Measurements from ENCODE around the gene SPINT4. TPM values are rescaled to one million over a fixed set of nuclear protein-coding genes. Genes with fewer than 3 reads are reported as not detected.

The SPINT4 gene
- total and polyA plus RNA-seq, 2 experiments from 2014 or later = not detected

DNA sequence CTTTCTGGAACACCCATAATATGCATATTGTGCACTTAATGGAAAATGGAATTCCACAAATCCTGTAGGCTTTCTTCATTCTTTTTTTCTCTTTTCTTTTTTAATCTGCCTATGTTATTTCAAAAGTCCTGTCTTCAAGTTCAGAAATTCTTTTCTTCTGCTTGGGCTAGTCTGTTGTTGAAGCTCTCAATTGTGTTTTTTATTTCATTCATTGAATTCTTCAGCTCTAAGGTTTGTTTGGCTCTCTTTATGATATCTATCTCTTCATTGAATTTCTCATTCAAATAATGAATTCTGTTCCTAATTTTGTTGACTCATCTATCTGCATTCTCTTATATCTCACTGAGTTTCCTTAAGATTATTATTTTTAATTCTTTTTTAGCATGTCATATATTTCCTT is 10.1 kb downstream of the SPINT4 start:
- Histone ChIP-seq H3K27ac (no peak overlapping the region), H3K36me3 (no peaks in the 10 kb centered on the region), H3K27me3 (no peaks in the 10 kb centered on the region), H3K9me3 (ENCODE audit: low read depth) (no peaks in the 10 kb centered on the region), H3K4me3 (no peak overlapping the region), H3K4me1 (ENCODE audit: low read depth) (no peaks in the 10 kb centered on the region)
- DNase-seq (ENCODE audit: low read depth in 1 of 2, low spot score in 1 of 2) = no peak
- no peak for TF ChIP-seq CTCF (IDR thresholded peaks at IDR 0.05; ENCODE audit: low read depth, low read length)

GRCh38 chr20:45735552-45735951 is 13.4 kb downstream of the SPINT4 start:
- no peaks in the 10 kb centered on the region for H3K36me3 ChIP-seq
- no peak overlapping the region for H3K4me3 ChIP-seq
- no peaks in the 10 kb centered on the region for H3K27me3 ChIP-seq
- no peaks in the 10 kb centered on the region for H3K4me1 ChIP-seq (ENCODE audit: low read depth)
- TF ChIP-seq CTCF (IDR thresholded peaks at IDR 0.05; ENCODE audit: low read depth, low read length) = no peak
- DNase-seq (ENCODE audit: low read depth in 1 of 2, low spot score in 1 of 2) = no peak
- no peak overlapping the region for H3K27ac ChIP-seq
- H3K9me3 ChIP-seq (ENCODE audit: low read depth) = no peaks in the 10 kb centered on the region

- no peaks in the 10 kb centered on the region for H3K4me1 ChIP-seq (ENCODE audit: low read depth)
- H3K27me3 ChIP-seq = no peaks in the 10 kb centered on the region
- no peak for TF ChIP-seq CTCF (IDR thresholded peaks at IDR 0.05; ENCODE audit: low read depth, low read length)
- no peak overlapping the region for H3K4me3 ChIP-seq
- DNase-seq (ENCODE audit: low read depth in 1 of 2, low spot score in 1 of 2) = no peak
- H3K9me3 ChIP-seq (ENCODE audit: low read depth) = no peaks in the 10 kb centered on the region
- H3K36me3 ChIP-seq = no peaks in the 10 kb centered on the region
- no peak overlapping the region for H3K27ac ChIP-seq
Measured at GRCh38 chr20:45735988-45736387, 13.8 kb downstream of the SPINT4 start.

DNA sequence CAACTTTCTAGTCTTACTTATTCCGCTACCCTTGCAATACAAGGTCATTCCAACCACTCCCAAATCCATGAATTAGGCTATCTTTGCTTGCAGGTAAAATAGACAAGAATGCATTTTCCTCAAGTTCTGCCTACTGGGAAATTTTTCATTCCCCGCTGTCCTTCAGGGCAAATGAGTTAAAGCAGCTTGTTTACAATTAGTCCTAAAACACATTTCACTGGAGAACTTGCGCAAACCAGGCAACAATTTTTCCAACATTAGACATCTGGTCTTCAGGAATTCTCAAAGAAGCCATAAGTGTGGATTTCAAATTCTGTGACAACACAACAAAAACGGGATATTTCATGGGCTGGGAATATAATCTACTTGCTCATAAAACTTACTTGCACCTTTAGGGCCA is 20.4 kb downstream of the SPINT4 start:
- Histone ChIP-seq H3K4me1 (ENCODE audit: low read depth) (no peaks in the 10 kb centered on the region), H3K27me3 (no peaks in the 10 kb centered on the region), H3K36me3 (no peaks in the 10 kb centered on the region), H3K4me3 (no peak overlapping the region), H3K9me3 (ENCODE audit: low read depth) (no peaks in the 10 kb centered on the region), H3K27ac (no peak overlapping the region)
- TF ChIP-seq CTCF (IDR thresholded peaks at IDR 0.05; ENCODE audit: low read depth, low read length) = no peak
- no peak for DNase-seq (ENCODE audit: low read depth in 1 of 2, low spot score in 1 of 2)

- H3K27ac ChIP-seq = no peak overlapping the region
- no peak for TF ChIP-seq CTCF (IDR thresholded peaks at IDR 0.05; ENCODE audit: low read depth, low read length)
Measured at GRCh38 chr20:45745015-45745414, 22.9 kb downstream of the SPINT4 start.

DNA sequence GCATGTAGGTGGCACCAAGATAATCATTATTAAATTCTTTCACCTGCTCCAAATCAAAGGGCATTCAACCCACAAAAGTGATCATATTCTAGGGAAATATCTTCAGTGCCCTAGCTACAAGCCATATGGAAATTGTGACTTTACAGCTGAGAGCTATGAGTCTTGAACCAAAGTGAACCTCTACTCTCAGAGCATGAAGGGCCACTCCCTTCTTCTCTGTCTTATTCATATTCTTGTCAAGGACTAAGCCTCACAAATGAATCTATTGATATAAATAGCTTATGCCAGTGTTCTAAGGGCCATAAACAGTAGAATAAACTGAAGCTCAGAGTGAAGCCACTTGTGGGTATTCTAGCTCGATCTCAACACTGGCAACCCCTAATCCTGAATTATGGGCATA is 29.6 kb downstream of the SPINT4 start:
- Histone ChIP-seq H3K4me1 (ENCODE audit: low read depth) (no peaks in the 10 kb centered on the region), H3K27ac (no peak overlapping the region), H3K36me3 (no peaks in the 10 kb centered on the region), H3K9me3 (ENCODE audit: low read depth) (no peaks in the 10 kb centered on the region), H3K27me3 (no peaks in the 10 kb centered on the region), H3K4me3 (no peak overlapping the region)
- no peak for TF ChIP-seq CTCF (IDR thresholded peaks at IDR 0.05; ENCODE audit: low read depth, low read length)
- no peak for DNase-seq (ENCODE audit: low read depth in 1 of 2, low spot score in 1 of 2)

More at GRCh38 chr20:45745015-45745414, 22.9 kb downstream of the SPINT4 start:
- H3K27me3 ChIP-seq = no peaks in the 10 kb centered on the region
- no peaks in the 10 kb centered on the region for H3K36me3 ChIP-seq
- no peak overlapping the region for H3K4me3 ChIP-seq
- H3K9me3 ChIP-seq (ENCODE audit: low read depth) = no peaks in the 10 kb centered on the region
- no peaks in the 10 kb centered on the region for H3K4me1 ChIP-seq (ENCODE audit: low read depth)
- no peak for DNase-seq (ENCODE audit: low read depth in 1 of 2, low spot score in 1 of 2)
